H9 (cell line): ENCODE data around the gene TOB2. TPM values are rescaled to one million over a fixed set of nuclear protein-coding genes. Genes with fewer than 3 reads are reported as not detected.

Source experiments
- DNase-seq: peaks from one replicate; pipeline ENCODE4 v3.0.0-alpha.2; 2017
- H2AFZ ChIP-seq: one replicate; pipeline ENCODE4 v1.6.1; 2013; ENCODE audit warnings: mild to moderate bottlenecking, low read length, control low read depth, moderate library complexity
- H2AK5ac ChIP-seq: 2 replicates; pipeline ENCODE4 v1.6.1; 2013; ENCODE audit warnings: low read length, control low read depth, mixed read lengths; ENCODE audit not compliant: insufficient read length
- H2BK120ac ChIP-seq: one replicate; pipeline ENCODE4 v1.6.1; 2013; ENCODE audit warnings: low read depth, mild to moderate bottlenecking, low read length, control low read depth, inconsistent platforms; ENCODE audit not compliant: poor library complexity, severe bottlenecking
- H2BK12ac ChIP-seq: 2 replicates; pipeline ENCODE4 v1.6.1; 2013; ENCODE audit warnings: low read length, control low read depth, mixed read lengths, low read depth; ENCODE audit not compliant: insufficient read length
- H2BK15ac ChIP-seq: 2 replicates; pipeline ENCODE4 v1.6.1; 2013; ENCODE audit warnings: low read depth, low read length, control low read depth
- H2BK20ac ChIP-seq: one replicate; pipeline ENCODE4 v1.6.1; 2013; ENCODE audit warnings: low read depth, mild to moderate bottlenecking, low read length, control low read depth, inconsistent platforms; ENCODE audit not compliant: poor library complexity, severe bottlenecking
- H2BK5ac ChIP-seq: 2 replicates; pipeline ENCODE4 v1.6.1; 2013; ENCODE audit warnings: low read length, control low read depth, mixed read lengths; ENCODE audit not compliant: insufficient read length
- H3K14ac ChIP-seq: 2 replicates; pipeline ENCODE4 v1.6.1; 2013; ENCODE audit warnings: low read length, control low read depth; ENCODE audit not compliant: insufficient read depth
- H3K18ac ChIP-seq: 2 replicates; pipeline ENCODE4 v1.6.1; 2013; ENCODE audit warnings: low read depth, mild to moderate bottlenecking, mixed read lengths, low read length, control low read depth; ENCODE audit not compliant: insufficient read length
- H3K23ac ChIP-seq: 2 replicates; pipeline ENCODE4 v1.6.1; 2013; ENCODE audit warnings: low read length, control low read depth, mixed read lengths, low read depth; ENCODE audit not compliant: insufficient read length
- H3K23me2 ChIP-seq: 2 replicates; pipeline ENCODE4 v1.6.1; 2013; ENCODE audit warnings: low read depth, mild to moderate bottlenecking, mixed read lengths, low read length, control low read depth; ENCODE audit not compliant: insufficient read length, poor library complexity, severe bottlenecking
- H3K27ac ChIP-seq: 2 replicates; pipeline ENCODE4 v1.5.1; 2013; ENCODE audit warnings: low read length, control low read depth, mixed read lengths, low read depth; ENCODE audit not compliant: insufficient read length
- H3K27me3 ChIP-seq: 2 replicates; pipeline ENCODE4 v1.6.1; 2013; ENCODE audit warnings: low read length, control low read depth, inconsistent platforms; ENCODE audit not compliant: insufficient read depth
- H3K4ac ChIP-seq: 2 replicates; pipeline ENCODE4 v1.6.1; 2013; ENCODE audit warnings: low read depth, mild to moderate bottlenecking, control low read depth, inconsistent platforms, low read length, moderate library complexity
- H3K4me1 ChIP-seq: 2 replicates; pipeline ENCODE4 v1.6.1; 2013; ENCODE audit warnings: low read length, control low read depth, inconsistent platforms; ENCODE audit not compliant: insufficient read depth
- H3K4me2 ChIP-seq: 2 replicates; pipeline ENCODE4 v1.6.1; 2013; ENCODE audit warnings: low read length, control low read depth, mixed read lengths; ENCODE audit not compliant: insufficient read length, insufficient read depth
- H3K56ac ChIP-seq: 2 replicates; pipeline ENCODE4 v1.6.1; 2013; ENCODE audit warnings: low read depth, mild to moderate bottlenecking, mixed read lengths, low read length, control low read depth; ENCODE audit not compliant: insufficient read length
- H3K79me1 ChIP-seq: 2 replicates; pipeline ENCODE4 v1.6.1; 2013; ENCODE audit warnings: low read depth, mild to moderate bottlenecking, moderate library complexity, low read length, control low read depth, inconsistent platforms; ENCODE audit not compliant: insufficient read depth, poor library complexity, severe bottlenecking
- H3K79me2 ChIP-seq: 2 replicates; pipeline ENCODE4 v1.6.1; 2013; ENCODE audit warnings: low read length, control low read depth, inconsistent platforms; ENCODE audit not compliant: insufficient read depth
- H3K9ac ChIP-seq: 2 replicates; pipeline ENCODE4 v1.6.1; 2013; ENCODE audit warnings: low read length, control low read depth, mixed read lengths; ENCODE audit not compliant: insufficient read length; ENCODE audit errors: extremely low read depth
- H3K9me3 ChIP-seq: one replicate; pipeline ENCODE4 v1.6.1; 2013; ENCODE audit warnings: low read depth, low read length, inconsistent platforms; ENCODE audit not compliant: control insufficient read depth
- H3T11ph ChIP-seq: one replicate; pipeline ENCODE4 v1.6.1; 2013; ENCODE audit warnings: mild to moderate bottlenecking, low read length, control low read depth, inconsistent platforms
- H4K20me1 ChIP-seq: one replicate; pipeline ENCODE4 v1.6.1; 2013; ENCODE audit not compliant: control insufficient read depth, insufficient read length, insufficient read depth
- H4K5ac ChIP-seq: 2 replicates; pipeline ENCODE4 v1.6.1; 2013; ENCODE audit warnings: low read depth, mild to moderate bottlenecking, mixed read lengths, low read length, control low read depth; ENCODE audit not compliant: insufficient read length
- H4K8ac ChIP-seq: replicated peaks from 2 replicates; pipeline ENCODE4 v1.6.1; 2013; ENCODE audit warnings: low read length, control low read depth, mixed read lengths, low read depth; ENCODE audit not compliant: insufficient read length
- H4K91ac ChIP-seq: 2 replicates; pipeline ENCODE4 v1.6.1; 2013; ENCODE audit warnings: low read depth, mild to moderate bottlenecking, moderate library complexity, mixed read lengths, low read length, control low read depth; ENCODE audit not compliant: insufficient read length
- H3K27ac Mint-ChIP-seq, 3 experiments: 2 replicates in 2 of 3; 3 replicates in 1 of 3; pipeline ENCODE4 v1.8.0; 2020 to 2021; ENCODE audit warnings: mixed read lengths in 3 of 3, mild to moderate bottlenecking in 1 of 3, moderate library complexity in 1 of 3
- H3K27me3 Mint-ChIP-seq: 2 replicates; pipeline ENCODE4 v1.8.0; 2021; ENCODE audit warnings: low read depth, mild to moderate bottlenecking, moderate library complexity, mixed read lengths
- H3K36me3 Mint-ChIP-seq, 3 experiments: 2 replicates in 2 of 3; 3 replicates in 1 of 3; pipeline ENCODE4 v1.8.0; 2020 to 2021; ENCODE audit warnings: low read depth in 3 of 3, mixed read lengths in 3 of 3; ENCODE audit not compliant: insufficient read depth in 1 of 3
- H3K4me1 Mint-ChIP-seq, 2 experiments: 2 replicates each; pipeline ENCODE4 v1.8.0; 2020; ENCODE audit warnings: mixed read lengths in 2 of 2
- H3K4me3 Mint-ChIP-seq, 2 experiments: 2 replicates in 1 of 2; 3 replicates in 1 of 2; pipeline ENCODE4 v1.8.0; 2020 to 2021; ENCODE audit warnings: mild to moderate bottlenecking in 2 of 2, mixed read lengths in 2 of 2, moderate library complexity in 1 of 2
- H3K9me3 Mint-ChIP-seq, 2 experiments: 2 replicates in 1 of 2; 3 replicates in 1 of 2; pipeline ENCODE4 v1.8.0; 2020; ENCODE audit warnings: mild to moderate bottlenecking in 2 of 2, mixed read lengths in 2 of 2, moderate library complexity in 1 of 2
- WGBS: extraction: QIAGEN DNeasy Blood & Tissue Kit; methylation state at CpG from one replicate; pipeline ENCODE4 v1.1.7; 2013; ENCODE audit warnings: missing lambda C conversion rate, low lambda C conversion rate, mixed read lengths; ENCODE audit not compliant: insufficient read length; ENCODE audit errors: extremely low coverage; 5-methylcytosine and 5-hydroxymethylcytosine counted together
- total RNA-seq: library from RNA; stranded (reverse); gene quantifications from 2 replicates; pipeline ENCODE4 v1.2.1, GENCODE V29; 2021
- TF ChIP-seq, protein P1 (sequence below): fragments of 200-600 bp; sonication (generic); conservative IDR thresholded peaks from 3 replicates; pipeline ENCODE4 v1.8.0; 2021; ENCODE audit warnings: antibody characterized with exemption, mild to moderate bottlenecking

The TOB2 gene
- total RNA-seq, 1 experiment from 2014 or later: 75.8 TPM

DNA sequence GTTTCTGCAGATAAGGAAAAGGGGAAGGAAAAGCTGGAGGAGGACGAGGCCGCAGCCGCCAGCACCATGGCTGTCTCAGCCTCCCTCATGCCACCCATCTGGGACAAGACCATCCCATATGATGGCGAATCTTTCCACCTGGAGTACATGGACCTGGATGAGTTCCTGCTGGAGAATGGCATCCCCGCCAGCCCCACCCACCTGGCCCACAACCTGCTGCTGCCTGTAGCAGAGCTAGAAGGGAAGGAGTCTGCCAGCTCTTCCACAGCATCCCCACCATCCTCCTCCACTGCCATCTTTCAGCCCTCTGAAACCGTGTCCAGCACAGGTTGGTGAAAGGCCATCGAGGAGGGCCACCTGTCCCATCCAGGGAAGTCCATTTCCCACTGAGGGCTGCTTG is 59.3 kb downstream of the TOB2 start:
- no peak overlapping the region for H2AK5ac ChIP-seq
- H3K4me1 ChIP-seq: no peaks in the 10 kb centered on the region
- no peak overlapping the region for H2AFZ ChIP-seq
- H3K27ac ChIP-seq: no peak overlapping the region
- no peak overlapping the region for H3K4me3 Mint-ChIP-seq
- H2BK120ac ChIP-seq: no peak overlapping the region
- H4K20me1 ChIP-seq: no peaks in the 10 kb centered on the region
- H3K23me2 ChIP-seq: peaks cover 5% of the 10 kb centered on the region
- H3K79me2 ChIP-seq: no peaks in the 10 kb centered on the region
- no peak overlapping the region for H3K23ac ChIP-seq
- no peak overlapping the region for H2BK12ac ChIP-seq
- no peak overlapping the region for H4K5ac ChIP-seq
- H3K18ac ChIP-seq: no peak overlapping the region
- H3K9me3 Mint-ChIP-seq: no peaks in the 10 kb centered on the region
- H2BK15ac ChIP-seq: no peak overlapping the region
- no peak overlapping the region for H3K4me2 ChIP-seq
- peaks cover 16 to 20% of the 10 kb centered on the region in 2 experiments for H3K4me1 Mint-ChIP-seq
- no peak overlapping the region for H2BK20ac ChIP-seq
- H4K91ac ChIP-seq: no peak overlapping the region
- no peak overlapping the region for H3K9ac ChIP-seq
- H3K9me3 ChIP-seq: no peaks in the 10 kb centered on the region
- no CpG with 5 or more reads among the region's 7 CpGs for WGBS
- TF ChIP-seq, protein P1, sequence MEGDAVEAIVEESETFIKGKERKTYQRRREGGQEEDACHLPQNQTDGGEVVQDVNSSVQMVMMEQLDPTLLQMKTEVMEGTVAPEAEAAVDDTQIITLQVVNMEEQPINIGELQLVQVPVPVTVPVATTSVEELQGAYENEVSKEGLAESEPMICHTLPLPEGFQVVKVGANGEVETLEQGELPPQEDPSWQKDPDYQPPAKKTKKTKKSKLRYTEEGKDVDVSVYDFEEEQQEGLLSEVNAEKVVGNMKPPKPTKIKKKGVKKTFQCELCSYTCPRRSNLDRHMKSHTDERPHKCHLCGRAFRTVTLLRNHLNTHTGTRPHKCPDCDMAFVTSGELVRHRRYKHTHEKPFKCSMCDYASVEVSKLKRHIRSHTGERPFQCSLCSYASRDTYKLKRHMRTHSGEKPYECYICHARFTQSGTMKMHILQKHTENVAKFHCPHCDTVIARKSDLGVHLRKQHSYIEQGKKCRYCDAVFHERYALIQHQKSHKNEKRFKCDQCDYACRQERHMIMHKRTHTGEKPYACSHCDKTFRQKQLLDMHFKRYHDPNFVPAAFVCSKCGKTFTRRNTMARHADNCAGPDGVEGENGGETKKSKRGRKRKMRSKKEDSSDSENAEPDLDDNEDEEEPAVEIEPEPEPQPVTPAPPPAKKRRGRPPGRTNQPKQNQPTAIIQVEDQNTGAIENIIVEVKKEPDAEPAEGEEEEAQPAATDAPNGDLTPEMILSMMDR: no peak
- no peak overlapping the region for H4K8ac ChIP-seq
- no peaks in the 10 kb centered on the region for H3K27me3 ChIP-seq
- H3T11ph ChIP-seq: no peak overlapping the region
- H3K56ac ChIP-seq: no peak overlapping the region
- H3K14ac ChIP-seq: no peak overlapping the region
- H3K27ac Mint-ChIP-seq: no peak overlapping the region; a peak in 1 of 7 replicates
- H3K27me3 Mint-ChIP-seq: no peaks in the 10 kb centered on the region
- H2BK5ac ChIP-seq: no peak overlapping the region
- H3K36me3 Mint-ChIP-seq: peaks cover 2 to 40% (median 37%) of the 10 kb centered on the region in 3 experiments; a peak in 5 of 7 replicates
- no peak overlapping the region for H3K4ac ChIP-seq
- DNase-seq: no peak
- H3K79me1 ChIP-seq: no peaks in the 10 kb centered on the region
